GM12878 (cell line): ENCODE measurements around the gene MRPS27. TPM values are rescaled to one million over a fixed set of nuclear protein-coding genes. Genes with fewer than 3 reads are reported as not detected.

Experiments
- ATAC-seq: fragments of 200-7000 bp; cut with Tn5 transposase; 3 replicates; pipeline ENCODE4 v1.9.1; 2020; ENCODE audit warnings: mild to moderate bottlenecking, moderate library complexity
- BruUV-seq: library from RNA; stranded (reverse); fragments of 400-500 nt; replicated peaks from 2 replicates; lab custom pipeline; 2021; lab: Mats Ljungman, UMichigan
- CTCF ChIA-PET: fragments of 300-600 bp; sonication (Branson Sonifier 250); formaldehyde crosslinking; extraction: SDS; loops from one replicate; lab custom pipeline; 2021; ENCODE audit warnings: inconsistent platforms; lab: Yijun Ruan, JAX
- POLR2A ChIA-PET: fragments of 350-600 bp; formaldehyde crosslinking; extraction: SDS; loops from one replicate; lab custom pipeline; 2021; ENCODE audit warnings: inconsistent platforms; lab: Charles Lee
- RAD21 ChIA-PET: fragments of 300-600 bp; sonication (Branson Sonifier 250); formaldehyde crosslinking; loops from one replicate; lab custom pipeline; 2023; ENCODE audit warnings: antibody characterized with exemption; ENCODE audit not compliant: unreplicated experiment; lab: Charles Lee
- SMC1A ChIA-PET: fragments of 300-600 bp; sonication (Branson Sonifier 250); formaldehyde crosslinking; loops from one replicate; lab custom pipeline; 2023; ENCODE audit not compliant: unreplicated experiment, uncharacterized antibody; lab: Charles Lee
- DNase-seq: peaks from one replicate; pipeline ENCODE4 v3.0.0-alpha.2; 2011; ENCODE audit warnings: low read depth, low spot score
- FAIRE-seq: peaks from 3 replicates; lab custom pipeline; 2011; peaks lifted over from hg19 to GRCh38; lab: Jason Lieb, UNC
- H2AFZ ChIP-seq: 2 replicates; pipeline ENCODE4 v1.6.0; 2011; ENCODE audit warnings: low read depth, low read length, control low read depth; ENCODE audit not compliant: control insufficient read depth
- H3K27ac ChIP-seq: 2 replicates; pipeline ENCODE4 v1.5.1; 2011; ENCODE audit warnings: control low read depth; ENCODE audit not compliant: control insufficient read depth, insufficient read depth
- H3K27me3 ChIP-seq, 2 experiments: replicated peaks in 1 of 2; 2 replicates each; pipeline versions ENCODE4 v1.6.0 to v1.6.1; 2011; ENCODE audit warnings: low read length in 1 of 2; ENCODE audit not compliant: control insufficient read depth in 2 of 2, insufficient read depth in 2 of 2
- H3K36me3 ChIP-seq, 2 experiments: 2 replicates each; pipeline ENCODE4 v1.5.1; 2011; ENCODE audit warnings: low read length in 1 of 2; ENCODE audit not compliant: control insufficient read depth in 2 of 2, insufficient read depth in 2 of 2
- H3K4me1 ChIP-seq: 2 replicates; pipeline ENCODE4 v1.6.1; 2011; ENCODE audit warnings: mild to moderate bottlenecking, low read length, moderate library complexity, mixed read lengths; ENCODE audit not compliant: control insufficient read depth, insufficient read depth
- H3K4me2 ChIP-seq: 2 replicates; pipeline ENCODE4 v1.6.0; 2011; ENCODE audit warnings: control low read depth; ENCODE audit not compliant: control insufficient read depth, insufficient read depth
- H3K4me3 ChIP-seq: fragments of 200-600 bp; sonication (generic); 2 replicates; pipeline ENCODE4 v1.5.1; 2016
- H3K79me2 ChIP-seq: 2 replicates; pipeline ENCODE4 v1.6.0; 2011; ENCODE audit warnings: low read length; ENCODE audit not compliant: control insufficient read depth, insufficient read depth
- H3K9ac ChIP-seq: 2 replicates; pipeline ENCODE4 v1.8.0; 2011; ENCODE audit warnings: low read length, control low read depth, mixed read lengths; ENCODE audit not compliant: control insufficient read depth, insufficient read depth
- H3K9me3 ChIP-seq: replicated peaks from 3 replicates; pipeline ENCODE4 v1.5.1; 2011; ENCODE audit warnings: mild to moderate bottlenecking, low read length; ENCODE audit not compliant: control insufficient read depth, insufficient read depth
- H4K20me1 ChIP-seq: 2 replicates; pipeline ENCODE4 v1.6.0; 2011; ENCODE audit not compliant: control insufficient read depth, insufficient read depth
- ASH2L ChIP-seq: fragments of 300-600, 200-600 bp; sonication (generic); IDR thresholded peaks from 2 replicates; pipeline ENCODE4 v1.6.1; 2017; ENCODE audit warnings: low read depth, mild to moderate bottlenecking, borderline replicate concordance
- BMI1 ChIP-seq: fragments of 450-650 bp; IDR thresholded peaks from 2 replicates; pipeline ENCODE4 v1.6.1; 2016; ENCODE audit warnings: mild to moderate bottlenecking, moderate library complexity, borderline replicate concordance
- CHD4 ChIP-seq: fragments of 200-600 bp; sonication (generic); IDR thresholded peaks from 2 replicates; pipeline ENCODE4 v1.6.1; 2016; ENCODE audit warnings: mild to moderate bottlenecking
- CREB1 ChIP-seq: IDR thresholded peaks from 2 replicates; pipeline ENCODE4 v1.6.1; 2012; ENCODE audit warnings: low read depth, mild to moderate bottlenecking, inconsistent platforms
- ETV6 ChIP-seq, 2 experiments: fragments of 450-650 bp in 1 of 2; IDR thresholded peaks in 1 of 2; conservative IDR thresholded peaks in 1 of 2; 2 replicates each; pipeline ENCODE4 v1.6.1; 2014; ENCODE audit warnings: antibody characterized with exemption in 1 of 2, borderline replicate concordance in 1 of 2, low read depth in 1 of 2, mild to moderate bottlenecking in 1 of 2, moderate library complexity in 1 of 2
- GABPA ChIP-seq: IDR thresholded peaks from 2 replicates; pipeline ENCODE4 v1.6.1; 2014; ENCODE audit warnings: antibody characterized with exemption, low read depth, mild to moderate bottlenecking, inconsistent platforms
- GATAD2B ChIP-seq: fragments of 450-650 bp; conservative IDR thresholded peaks from 2 replicates; pipeline ENCODE4 v1.6.1; 2017; ENCODE audit warnings: low read depth, mild to moderate bottlenecking, moderate library complexity
- HDAC2 ChIP-seq: fragments of 200-600 bp; sonication (generic); IDR thresholded peaks from 2 replicates; pipeline ENCODE4 v1.6.1; 2017
- IRF5 ChIP-seq: fragments of 450-650 bp; IDR thresholded peaks from 2 replicates; pipeline ENCODE4 v1.6.1; 2017; ENCODE audit warnings: borderline replicate concordance
- NFIC ChIP-seq: IDR thresholded peaks from 2 replicates; pipeline ENCODE4 v1.6.1; 2012; ENCODE audit warnings: low read depth, mild to moderate bottlenecking, inconsistent platforms, low read length, moderate library complexity
- POU2F2 ChIP-seq: IDR thresholded peaks from 3 replicates; pipeline ENCODE4 v1.6.1; 2011; ENCODE audit warnings: low read depth, mild to moderate bottlenecking, low read length, borderline replicate concordance
- TCF7 ChIP-seq: IDR thresholded peaks from 2 replicates; pipeline ENCODE4 v1.6.1; 2014; ENCODE audit warnings: antibody characterized with exemption, borderline replicate concordance
- ZNF274 ChIP-seq: IDR thresholded peaks from one replicate; pipeline ENCODE4 v1.8.0; 2011; ENCODE audit not compliant: insufficient read length, insufficient read depth
- WGBS: methylation state at CpG from one replicate; pipeline ENCODE4 v1.1.6; 2016; ENCODE audit warnings: low lambda C conversion rate; ENCODE audit not compliant: insufficient replicate concordance, insufficient coverage; ENCODE audit errors: missing lambda C conversion rate; 5-methylcytosine and 5-hydroxymethylcytosine counted together
- in situ Hi-C: fragments of 300-500 bp; cut with MboI; formaldehyde crosslinking; loops from 9 replicates; pipeline ENCODE4 v1.14.3; 2018; ENCODE audit warnings: mixed read lengths
- intact Hi-C: fragments of 100-400 bp; cut with micrococcal nuclease; formaldehyde crosslinking; loops from one replicate; pipeline ENCODE4 v1.14.2; 2022; ENCODE audit not compliant: unreplicated experiment
- polyA plus RNA-seq, 11 experiments: library from polyadenylated mRNA; depleted of rRNA in 4 of 11; unstranded in 6 of 11; stranded (reverse) in 5 of 11; fragments of >200 nt; fragmentation: Nextera tagmentation in 4 of 11; fragmentation: Illumina TruSeq in 1 of 11; extraction: Ambion mirVana in 4 of 11; extraction: Trizol in 1 of 11; gene quantifications; 1 replicate in 1 of 11; 2 replicates in 10 of 11; pipeline versions ENCODE4 v1.2.1 to v1.2.3, GENCODE V29; 2011 to 2016; ENCODE audit warnings: inconsistent platforms in 2 of 11, missing spikeins in 2 of 11, low read depth in 1 of 11
- total RNA-seq, 4 experiments: library from RNA; depleted of rRNA in 3 of 4; stranded (reverse); fragments of >200 nt in 3 of 4; fragmentation: Illumina TruSeq in 1 of 4; extraction: Trizol in 1 of 4; gene quantifications; 2 replicates each; pipeline versions ENCODE4 v1.2.1 to v1.2.3, GENCODE V29; 2013 to 2021
- TF ChIP-seq, protein P1 (sequence below): fragments of 450-650 bp; IDR thresholded peaks from 2 replicates; pipeline ENCODE4 v1.6.1; 2017; ENCODE audit warnings: mild to moderate bottlenecking, moderate library complexity

The MRPS27 gene
- total and polyA plus RNA-seq, 10 of the 15 experiments (the other 5 are each of a cell fraction or from before 2014, with no cell fraction given): 61.0 to 128 (median 93.0) TPM

DNA sequence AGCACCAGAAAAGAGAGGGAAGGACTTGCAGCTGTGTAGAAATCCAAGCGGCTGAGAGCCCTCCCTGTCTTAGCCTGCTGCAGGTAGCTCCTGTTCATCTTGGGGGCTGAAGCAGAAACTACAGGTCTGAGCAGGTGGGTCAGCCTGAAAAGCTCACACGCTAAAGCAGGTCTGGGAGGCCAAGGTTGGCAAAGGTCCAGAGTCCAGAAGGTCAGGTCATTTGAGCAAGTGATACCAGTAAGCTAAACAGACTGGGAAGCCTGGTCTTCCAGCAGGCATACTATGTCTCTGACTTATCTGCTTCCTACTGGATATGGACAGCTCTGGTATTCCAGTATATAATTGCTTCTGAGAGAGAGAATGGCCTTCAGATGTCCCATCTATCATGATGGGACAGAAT is 26.4 kb upstream of the MRPS27 start:
- intact Hi-C loops: no loop called here
- 100% methylated on average over 2 of the region's 2 CpGs for WGBS

More for the DNA sequence above, 26.4 kb upstream of the MRPS27 start:
- POLR2A ChIA-PET: interaction anchor here (0.6 kb wide), 1 partner anchor 185 kb away, joined by 3 read pairs; no protein-coding TSS in a partner anchor
- Histone ChIP-seq H4K20me1 (no peaks in the 10 kb centered on the region), H3K79me2 (no peaks in the 10 kb centered on the region), H3K4me1 (peaks cover 14% of the 10 kb centered on the region), H3K4me3 (no peak overlapping the region), H3K36me3 (peaks cover 0 to 11% of the 10 kb centered on the region in 2 experiments), H3K4me2 (no peak overlapping the region), H2AFZ (no peak overlapping the region)
- CTCF ChIA-PET: interaction anchor here (0.7 kb wide), 1 partner anchor 139 kb away, joined by 4 read pairs; no protein-coding TSS in a partner anchor
- in situ Hi-C loops: no loop called here
- no TSS peak for BruUV-seq
- ATAC-seq (no peak), FAIRE-seq (no peak)
- TF ChIP-seq BMI1 (no peak), TCF7 (no peak), ASH2L (no peak), CHD4 (no peak), NFIC (no peak), ETV6 (conservative IDR thresholded peaks at IDR 0.05 in 1 of 2, IDR thresholded peaks at IDR 0.05 in 1 of 2; ENCODE audit: borderline replicate concordance in 1 of 2, low read depth in 1 of 2) (no peak), GABPA (no peak), HDAC2 (no peak), IRF5 (no peak), ZNF274 (no peak), POU2F2 (no peak), CREB1 (no peak), GATAD2B (no peak)
- TF ChIP-seq, protein P1, sequence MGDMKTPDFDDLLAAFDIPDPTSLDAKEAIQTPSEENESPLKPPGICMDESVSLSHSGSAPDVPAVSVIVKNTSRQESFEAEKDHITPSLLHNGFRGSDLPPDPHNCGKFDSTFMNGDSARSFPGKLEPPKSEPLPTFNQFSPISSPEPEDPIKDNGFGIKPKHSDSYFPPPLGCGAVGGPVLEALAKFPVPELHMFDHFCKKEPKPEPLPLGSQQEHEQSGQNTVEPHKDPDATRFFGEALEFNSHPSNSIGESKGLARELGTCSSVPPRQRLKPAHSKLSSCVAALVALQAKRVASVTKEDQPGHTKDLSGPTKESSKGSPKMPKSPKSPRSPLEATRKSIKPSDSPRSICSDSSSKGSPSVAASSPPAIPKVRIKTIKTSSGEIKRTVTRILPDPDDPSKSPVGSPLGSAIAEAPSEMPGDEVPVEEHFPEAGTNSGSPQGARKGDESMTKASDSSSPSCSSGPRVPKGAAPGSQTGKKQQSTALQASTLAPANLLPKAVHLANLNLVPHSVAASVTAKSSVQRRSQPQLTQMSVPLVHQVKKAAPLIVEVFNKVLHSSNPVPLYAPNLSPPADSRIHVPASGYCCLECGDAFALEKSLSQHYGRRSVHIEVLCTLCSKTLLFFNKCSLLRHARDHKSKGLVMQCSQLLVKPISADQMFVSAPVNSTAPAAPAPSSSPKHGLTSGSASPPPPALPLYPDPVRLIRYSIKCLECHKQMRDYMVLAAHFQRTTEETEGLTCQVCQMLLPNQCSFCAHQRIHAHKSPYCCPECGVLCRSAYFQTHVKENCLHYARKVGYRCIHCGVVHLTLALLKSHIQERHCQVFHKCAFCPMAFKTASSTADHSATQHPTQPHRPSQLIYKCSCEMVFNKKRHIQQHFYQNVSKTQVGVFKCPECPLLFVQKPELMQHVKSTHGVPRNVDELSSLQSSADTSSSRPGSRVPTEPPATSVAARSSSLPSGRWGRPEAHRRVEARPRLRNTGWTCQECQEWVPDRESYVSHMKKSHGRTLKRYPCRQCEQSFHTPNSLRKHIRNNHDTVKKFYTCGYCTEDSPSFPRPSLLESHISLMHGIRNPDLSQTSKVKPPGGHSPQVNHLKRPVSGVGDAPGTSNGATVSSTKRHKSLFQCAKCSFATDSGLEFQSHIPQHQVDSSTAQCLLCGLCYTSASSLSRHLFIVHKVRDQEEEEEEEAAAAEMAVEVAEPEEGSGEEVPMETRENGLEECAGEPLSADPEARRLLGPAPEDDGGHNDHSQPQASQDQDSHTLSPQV: no peak
- TF ChIP-seq, all 136 proteins: peak for 0
- H3K9ac ChIP-seq: no peak overlapping the region
- SMC1A ChIA-PET: no interaction called here
- H3K9me3 ChIP-seq: no peaks in the 10 kb centered on the region
- no peak for DNase-seq
- RAD21 ChIA-PET: interaction anchor here (0.5 kb wide), 1 partner anchor 413 kb away, joined by 3 read pairs; no protein-coding TSS in a partner anchor
- H3K27ac ChIP-seq: no peak overlapping the region
- no peaks in the 10 kb centered on the region for H3K27me3 ChIP-seq
